Fibroblast of skin of left quadriceps (primary cell): ENCODE measurements around the gene EDIL3.
"Not testable (repeated sequence)": the region's sequence is repeated elsewhere in the genome, so short reads cannot be mapped to it uniquely, and the experiment has no call there.

Source experiments
- DNase-seq, 2 experiments: peaks; one replicate each; pipeline ENCODE4 v3.0.0-alpha.2; 2013; ENCODE audit warnings: low read depth in 2 of 2

EDIL3 gene

GRCh38 chr5:84184857-84185256 is 199.8 kb downstream of the EDIL3 start:
- DNase-seq, result no peak

- DNase-seq, result no peak
Observed at GRCh38 chr5:84181093-84181492, 203.6 kb downstream of the EDIL3 start.

GRCh38 chr5:84168841-84169240 is 215.8 kb downstream of the EDIL3 start:
- DNase-seq, result no peak

GRCh38 chr5:84163671-84164070 is 221.0 kb downstream of the EDIL3 start:
- DNase-seq, result no peak

- no peak for DNase-seq
Observed at GRCh38 chr5:84162695-84163094, 222.0 kb downstream of the EDIL3 start.

GRCh38 chr5:84160650-84161049 is 224.0 kb downstream of the EDIL3 start:
- not testable (repeated sequence) for DNase-seq

GRCh38 chr5:84149094-84149493 is 235.6 kb downstream of the EDIL3 start:
- DNase-seq, result no peak

- DNase-seq, result no peak
Observed at GRCh38 chr5:84148651-84149050, 236.0 kb downstream of the EDIL3 start.

GRCh38 chr5:84137541-84137940 is 247.1 kb downstream of the EDIL3 start:
- no peak for DNase-seq

- no peak for DNase-seq
Observed at GRCh38 chr5:84131372-84131771, 253.3 kb downstream of the EDIL3 start.

GRCh38 chr5:84130006-84130580 is 254.6 kb downstream of the EDIL3 start:
- DNase-seq, result peak; percentile 9 to 13

GRCh38 chr5:84125216-84125615 is 259.5 kb downstream of the EDIL3 start:
- DNase-seq, result no peak

GRCh38 chr5:84119252-84119651 is 265.4 kb downstream of the EDIL3 start:
- no peak for DNase-seq

DNA sequence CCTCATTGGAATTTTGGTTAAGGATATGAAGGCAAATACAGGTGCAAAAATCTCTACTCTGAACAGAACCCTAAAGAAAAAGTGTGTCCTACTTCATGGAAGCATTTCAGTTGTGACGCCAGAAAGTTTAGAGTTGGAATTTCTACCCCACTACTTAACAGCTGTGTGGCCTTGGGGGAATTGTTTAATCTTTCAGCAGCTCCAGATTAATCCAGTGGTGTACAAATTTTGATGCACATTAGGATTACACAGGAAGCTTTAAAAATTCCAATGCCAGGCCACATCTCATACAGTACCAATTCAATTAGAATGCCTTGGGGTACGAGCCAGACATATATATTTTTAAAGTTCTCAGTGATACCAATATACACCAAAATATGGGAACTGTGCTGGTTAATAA is 266.1 kb downstream of the EDIL3 start:
- no peak for DNase-seq

DNA sequence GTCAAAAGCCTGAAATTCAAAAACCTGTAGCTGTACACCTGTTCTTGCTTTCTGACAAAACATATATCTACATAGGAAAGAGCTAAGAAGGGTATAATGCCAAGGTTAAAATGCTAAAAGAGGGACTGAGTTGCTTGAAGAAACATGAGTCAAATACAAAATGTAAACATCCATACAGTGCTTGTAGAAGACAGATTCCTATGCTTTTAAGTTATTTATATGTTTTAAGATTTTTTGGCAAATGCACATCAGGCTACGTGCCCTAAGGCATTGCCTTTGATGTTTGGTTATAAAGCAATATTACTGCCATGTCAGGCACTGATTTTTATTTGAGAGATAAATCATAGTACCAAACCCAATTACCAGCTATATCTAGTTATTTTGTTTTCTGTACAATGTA is 269.0 kb downstream of the EDIL3 start:
- DNase-seq, result no peak

GRCh38 chr5:84113246-84114105 is 271.2 kb downstream of the EDIL3 start:
- DNase-seq, result no peak

- no peak for DNase-seq
Observed at GRCh38 chr5:84092738-84093137, 291.9 kb downstream of the EDIL3 start.

GRCh38 chr5:84091127-84091799 is 293.4 kb downstream of the EDIL3 start:
- no peak for DNase-seq

DNA sequence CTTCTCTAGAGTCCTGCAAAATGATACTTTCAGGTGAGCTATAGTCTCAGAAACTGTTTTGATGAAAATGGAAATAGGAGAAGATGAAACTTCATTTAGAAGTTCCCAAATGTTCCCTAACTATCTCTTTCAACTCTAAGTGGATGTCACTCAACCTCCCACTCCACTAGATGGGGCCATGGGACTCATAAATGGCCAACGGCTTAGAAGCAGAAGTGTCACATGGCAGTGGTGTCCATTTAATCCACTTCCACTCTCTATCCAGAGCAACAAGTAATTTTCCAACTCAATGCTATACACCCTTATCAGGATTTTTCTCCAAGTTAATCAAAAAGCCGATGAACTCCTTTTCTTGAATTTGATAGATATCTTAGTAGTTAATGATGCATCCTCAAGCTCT is 295.7 kb downstream of the EDIL3 start:
- DNase-seq, result no peak

DNA sequence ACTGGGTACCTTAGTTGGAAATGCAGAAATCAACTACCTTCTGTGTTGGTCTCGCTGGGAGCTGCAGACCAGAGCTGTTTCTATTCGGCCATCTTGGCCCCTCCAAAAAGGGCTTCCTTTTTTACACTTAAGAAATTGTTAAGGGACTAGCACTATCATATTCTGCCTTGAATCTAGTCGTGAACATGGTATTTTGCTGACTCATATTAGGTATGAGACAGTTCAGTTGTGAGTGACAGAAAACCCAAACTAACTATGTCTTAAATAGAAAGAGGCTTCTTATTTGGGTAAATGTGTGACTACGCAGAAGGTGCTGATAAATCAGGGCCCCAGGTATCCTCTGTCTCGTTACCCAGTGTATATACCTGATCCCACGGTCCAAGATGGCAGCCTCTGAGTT is 298.2 kb downstream of the EDIL3 start:
- no peak for DNase-seq

- DNase-seq, result no peak
Observed at GRCh38 chr5:84085387-84086041, 299.2 kb downstream of the EDIL3 start.

DNA sequence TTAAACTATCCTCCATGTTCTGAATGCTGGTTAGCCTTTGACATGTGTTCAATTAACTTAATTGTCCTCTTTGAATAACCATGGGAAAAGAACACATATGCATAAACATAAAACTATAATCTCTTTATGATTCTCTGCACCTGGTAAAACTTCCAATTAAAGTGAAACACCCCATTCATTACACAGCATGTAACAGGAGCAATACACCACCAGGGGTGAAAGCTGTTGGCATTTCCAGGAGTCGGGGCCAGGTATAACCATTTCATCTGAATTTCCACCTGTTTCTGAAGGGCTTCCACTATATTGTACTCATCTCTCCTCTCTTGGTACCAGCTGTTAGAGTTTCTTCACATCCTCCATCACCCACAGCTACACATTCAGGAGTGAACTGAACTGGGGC is 303.8 kb downstream of the EDIL3 start:
- no peak for DNase-seq
